Spleen (tissue), 7 donors: ENCODE data around the gene MON1B.

ENCODE experiments used
- CTCF ChIP-seq, 11 experiments: fragments of 200-600 bp in 7 of 11; fragments of 450-650 bp in 4 of 11; sonication (generic) in 4 of 11; IDR thresholded peaks in 8 of 11; conservative IDR thresholded peaks in 3 of 11; 1 replicate in 7 of 11; 2 replicates in 4 of 11; pipeline versions ENCODE4 v1.4.0 to v1.8.0; 2016 to 2021; ENCODE audit warnings: antibody characterized with exemption in 11 of 11, inconsistent platforms in 4 of 11, mild to moderate bottlenecking in 1 of 11
- POLR2A ChIP-seq, 3 donors: fragments of 450-650 bp; IDR thresholded peaks; one replicate each; pipeline ENCODE4 v1.5.1; 2017; ENCODE audit warnings: antibody characterized with exemption in 3 of 3, mild to moderate bottlenecking in 1 of 3
- POLR2AphosphoS5 ChIP-seq, 3 donors: sonication (generic); formaldehyde crosslinking; IDR thresholded peaks; one replicate each; pipeline ENCODE4 v1.5.1; 2017; ENCODE audit warnings: antibody characterized with exemption in 3 of 3
- donor health status: DM: no; HTN: no; CAD: no; lungs with moderate emphysema.
- donor health status: DM: no; HTN: no; CAD: no.
- donor health status: DM: no; HTN: no; CAD: no.

- TF ChIP-seq CTCF (IDR thresholded peaks at IDR 0.05 in 8 of 11, conservative IDR thresholded peaks at IDR 0.05 in 3 of 11) (no peak), POLR2A (IDR thresholded peaks at IDR 0.05) (no peak), POLR2AphosphoS5 (IDR thresholded peaks at IDR 0.05) (no peak)
These were observed 34.2 kb downstream of the MON1B start for GRCh38 chr16:77225182-77225581.
